MCF 10A (cell line): Measurements from ENCODE around the gene RNF41. TPM values are rescaled to one million over a fixed set of nuclear protein-coding genes. Genes with fewer than 3 reads are reported as not detected.

Source experiments
- BruUV-seq: library from RNA; stranded (reverse); fragments of 400-500 nt; replicated peaks from 2 replicates; lab custom pipeline; 2021; lab: Mats Ljungman, UMichigan
- CTCF ChIA-PET: fragments of 300-600 bp; sonication (Branson Sonifier 250); formaldehyde crosslinking; extraction: SDS; loops from one replicate; lab custom pipeline; 2021; ENCODE audit warnings: antibody characterized with exemption, inconsistent platforms; lab: Yijun Ruan, JAX
- POLR2A ChIA-PET: fragments of 300-600, 350-650 bp; sonication (Branson Sonifier 250); formaldehyde crosslinking; extraction: SDS; loops from one replicate; lab custom pipeline; 2020; ENCODE audit warnings: antibody characterized with exemption, inconsistent platforms; lab: Yijun Ruan, JAX
- DNase-seq: peaks from one replicate; pipeline ENCODE4 v3.0.0-alpha.2; 2018; ENCODE audit not compliant: unreplicated experiment
- H3K27ac Mint-ChIP-seq: one replicate; pipeline ENCODE4 v1.8.0; 2022; ENCODE audit warnings: mild to moderate bottlenecking, low read depth, mixed read lengths; ENCODE audit not compliant: unreplicated experiment
- H3K27me3 Mint-ChIP-seq: one replicate; pipeline ENCODE4 v1.8.0; 2022; ENCODE audit warnings: mixed read lengths; ENCODE audit not compliant: insufficient read depth, unreplicated experiment
- H3K36me3 Mint-ChIP-seq: one replicate; pipeline ENCODE4 v1.8.0; 2022; ENCODE audit warnings: mild to moderate bottlenecking, moderate library complexity, mixed read lengths; ENCODE audit not compliant: insufficient read depth, unreplicated experiment
- H3K4me1 Mint-ChIP-seq: one replicate; pipeline ENCODE4 v1.8.0; 2022; ENCODE audit warnings: mixed read lengths; ENCODE audit not compliant: insufficient read depth, unreplicated experiment
- H3K4me3 Mint-ChIP-seq: one replicate; pipeline ENCODE4 v1.8.0; 2022; ENCODE audit warnings: mild to moderate bottlenecking, moderate library complexity, mixed read lengths; ENCODE audit not compliant: unreplicated experiment
- H3K9me3 Mint-ChIP-seq: one replicate; pipeline ENCODE4 v1.8.0; 2022; ENCODE audit warnings: mixed read lengths; ENCODE audit not compliant: unreplicated experiment
- CTCF ChIP-seq: fragments of 200-600 bp; IDR thresholded peaks from one replicate; pipeline ENCODE4 v1.8.0; 2022; ENCODE audit warnings: antibody characterized with exemption, mild to moderate bottlenecking; ENCODE audit not compliant: unreplicated experiment
- intact Hi-C: fragments of 100-400 bp; cut with micrococcal nuclease; formaldehyde crosslinking; loops from 2 replicates; pipeline ENCODE4 v1.14.1; 2022
- total RNA-seq: library from RNA; stranded (reverse); gene quantifications from 2 replicates; pipeline ENCODE4 v1.2.3, GENCODE V29; 2022

The RNF41 gene
- total RNA-seq, 1 experiment from 2014 or later = 108 TPM

- Mint-ChIP-seq H3K4me1 (peaks cover 26% of the 10 kb centered on the region), H3K9me3 (no peaks in the 10 kb centered on the region), H3K36me3 (peaks cover 99% of the 10 kb centered on the region), H3K27ac (peak overlapping the region; percentile 29), H3K27me3 (no peaks in the 10 kb centered on the region), H3K4me3 (no peak overlapping the region)
- POLR2A ChIA-PET = interaction anchor here (0.6 to 7.6 kb wide), 9 partner anchors 9 to 424 kb away, joined by 3 to 146 read pairs (median 6); partner anchors contain the start of genes ESYT1, MYL6B, RPL41 and SMARCC2
- no peak for DNase-seq
- CTCF ChIA-PET = interaction anchor here (0.6 to 6.1 kb wide), 9 partner anchors 13 to 1478 kb away, joined by 3 to 36 read pairs (median 3); partner anchors contain the start of genes SMARCC2 and ZC3H10
- TSS peak; percentile 22 for BruUV-seq
- intact Hi-C loops = no loop called here
- TF ChIP-seq CTCF = no peak
These were observed 59.0 kb downstream of the RNF41 start for GRCh38 chr12:56162468-56163290.

- intact Hi-C loops = no loop called here
These were observed 59.9 kb downstream of the RNF41 start for GRCh38 chr12:56161690-56162351.

DNA sequence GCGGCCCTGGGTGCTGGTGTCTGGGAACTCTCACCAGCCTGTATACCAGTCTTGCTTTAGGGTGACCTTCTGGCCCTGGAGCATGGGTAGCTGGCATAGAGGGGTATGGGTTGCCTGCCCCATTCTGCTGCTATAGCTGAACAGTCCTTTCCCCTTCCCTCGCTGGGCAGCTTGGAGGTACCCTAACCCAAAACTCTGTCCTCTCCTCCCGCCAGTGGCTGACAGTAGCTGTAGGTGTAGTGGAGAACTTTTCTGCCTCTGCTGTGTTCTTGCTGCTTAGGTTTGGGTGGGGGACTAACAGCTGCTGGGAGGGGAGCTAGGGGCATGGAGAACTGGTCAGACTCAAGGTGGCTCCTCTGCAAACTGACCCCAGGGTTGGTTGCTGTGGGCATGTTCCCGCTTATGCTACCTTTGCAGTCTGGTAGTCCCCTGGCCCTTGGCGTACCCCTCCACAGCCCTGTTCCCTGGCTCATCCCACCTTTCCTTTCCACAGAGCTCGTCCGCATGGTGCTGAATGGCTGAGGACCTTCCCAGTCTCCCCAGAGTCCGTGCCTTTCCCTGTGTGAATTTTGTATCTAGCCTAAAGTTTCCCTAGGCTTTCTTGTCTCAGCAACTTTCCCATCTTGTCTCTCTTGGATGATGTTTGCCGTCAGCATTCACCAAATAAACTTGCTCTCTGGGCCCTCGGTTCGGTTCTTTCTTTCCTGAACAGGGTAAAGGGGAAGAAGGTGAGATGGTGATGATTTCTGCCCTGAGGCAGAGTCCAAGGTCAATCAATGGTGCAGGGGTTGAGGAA lies 60.6 kb downstream of the RNF41 start:
- H3K27me3 Mint-ChIP-seq = no peaks in the 10 kb centered on the region
- no TSS peak for BruUV-seq
- peak overlapping the region; percentile 100 for H3K27ac Mint-ChIP-seq
- H3K9me3 Mint-ChIP-seq = no peaks in the 10 kb centered on the region
- ChIA-PET CTCF (interaction anchor here (1.1 to 6.1 kb wide), 7 partner anchors 15 to 61 kb away, joined by 3 to 36 read pairs (median 3); partner anchors contain the start of genes ESYT1, RNF41, SMARCC2 and ZC3H10), POLR2A (interaction anchor here (0.6 to 7.6 kb wide), 10 partner anchors 8 to 231 kb away, joined by 3 to 146 read pairs (median 11); partner anchors contain the start of genes ESYT1, MYL6B, RPL41 and SMARCC2)
- H3K4me1 Mint-ChIP-seq = peaks cover 26% of the 10 kb centered on the region
- intact Hi-C loops = no loop called here
- H3K4me3 Mint-ChIP-seq = peak overlapping the region; percentile 97
- DNase-seq = no peak
- peaks cover 83% of the 10 kb centered on the region for H3K36me3 Mint-ChIP-seq
- TF ChIP-seq CTCF = no peak

More at GRCh38 chr12:56161690-56162351, 59.9 kb downstream of the RNF41 start:
- DNase-seq = no peak
- no peaks in the 10 kb centered on the region for H3K27me3 Mint-ChIP-seq
- no peak for TF ChIP-seq CTCF
- POLR2A ChIA-PET = interaction anchor here (1.1 to 7.6 kb wide), 5 partner anchors 9 to 43 kb away, joined by 3 to 146 read pairs (median 70); partner anchors contain the start of genes ESYT1, MYL6B, RPL41 and SMARCC2
- CTCF ChIA-PET = interaction anchor here (0.7 to 6.1 kb wide), 8 partner anchors 14 to 1479 kb away, joined by 3 to 36 read pairs (median 3); partner anchors contain the start of genes ESYT1, RNF41, SMARCC2 and ZC3H10
- peak overlapping the region; percentile 29 for H3K27ac Mint-ChIP-seq
- peak overlapping the region; percentile 97 for H3K4me3 Mint-ChIP-seq
- peaks cover 26% of the 10 kb centered on the region for H3K4me1 Mint-ChIP-seq
- no peaks in the 10 kb centered on the region for H3K9me3 Mint-ChIP-seq
- H3K36me3 Mint-ChIP-seq = peaks cover 90% of the 10 kb centered on the region
- no TSS peak for BruUV-seq
